Chondrocyte (in vitro differentiated cells): Measurements from ENCODE around the gene CALN1. TPM values are rescaled to one million over a fixed set of nuclear protein-coding genes. Genes with fewer than 3 reads are reported as not detected.
"Not testable (repeated sequence)": the region's sequence is repeated elsewhere in the genome, so short reads cannot be mapped to it uniquely, and the experiment has no call there.

Experiments
- DNase-seq: peaks from one replicate; pipeline ENCODE4 v3.0.0; 2021; ENCODE audit warnings: mixed read lengths, low spot score
- H3K27ac Mint-ChIP-seq: one replicate; pipeline ENCODE4 v1.8.0; 2021; ENCODE audit warnings: mild to moderate bottlenecking, moderate library complexity, mixed read lengths; ENCODE audit not compliant: unreplicated experiment
- H3K27me3 Mint-ChIP-seq: 2 replicates; pipeline ENCODE4 v1.8.0; 2021; ENCODE audit warnings: low read depth, mixed read lengths
- H3K36me3 Mint-ChIP-seq: 2 replicates; pipeline ENCODE4 v1.8.0; 2021; ENCODE audit warnings: low read depth, mixed read lengths
- H3K4me1 Mint-ChIP-seq: 2 replicates; pipeline ENCODE4 v1.8.0; 2021; ENCODE audit warnings: low read depth, mild to moderate bottlenecking, mixed read lengths
- H3K4me3 Mint-ChIP-seq: one replicate; pipeline ENCODE4 v1.8.0; 2021; ENCODE audit warnings: mild to moderate bottlenecking, moderate library complexity, mixed read lengths; ENCODE audit not compliant: unreplicated experiment
- H3K9me3 Mint-ChIP-seq: 2 replicates; pipeline ENCODE4 v1.8.0; 2021; ENCODE audit warnings: low read depth, mixed read lengths
- CTCF ChIP-seq: fragments of 200-600 bp; sonication (generic); IDR thresholded peaks from 2 replicates; pipeline ENCODE4 v1.5.0; 2021; ENCODE audit warnings: antibody characterized with exemption, mild to moderate bottlenecking, moderate library complexity
- total RNA-seq: library from RNA; stranded (reverse); gene quantifications from 3 replicates; pipeline ENCODE4 v1.2.1, GENCODE V29; 2021

The CALN1 gene
- total RNA-seq, 1 donor from 2014 or later, result not detected

GRCh38 chr7:71829515-71829914 is 582.6 kb downstream of the CALN1 start:
- no peak overlapping the region for H3K4me3 Mint-ChIP-seq
- H3K27ac Mint-ChIP-seq, result no peak overlapping the region
- no peaks in the 10 kb centered on the region for H3K36me3 Mint-ChIP-seq
- peaks cover 17% of the 10 kb centered on the region for H3K4me1 Mint-ChIP-seq
- no peak for DNase-seq
- no peaks in the 10 kb centered on the region for H3K9me3 Mint-ChIP-seq
- TF ChIP-seq CTCF, result no peak
- H3K27me3 Mint-ChIP-seq, result no peaks in the 10 kb centered on the region

DNA sequence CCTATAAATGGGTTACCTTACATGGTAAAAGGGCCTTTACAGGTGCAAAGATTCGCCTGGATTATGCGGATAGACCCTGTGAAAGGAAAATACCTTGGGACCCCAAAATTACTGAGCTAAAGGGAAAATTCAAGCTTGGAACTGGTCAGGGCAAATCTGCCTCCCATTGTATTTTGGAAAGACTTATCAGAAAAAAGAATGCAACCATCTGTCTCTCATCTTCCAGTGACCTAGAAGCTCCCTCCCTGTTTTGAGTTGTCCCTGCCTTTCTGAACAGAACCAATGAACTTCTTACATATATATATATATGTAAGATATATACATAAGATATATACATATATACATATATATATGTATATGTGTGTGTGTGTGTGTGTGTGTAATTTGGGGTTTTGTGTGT is 583.8 kb downstream of the CALN1 start:
- H3K4me1 Mint-ChIP-seq, result peaks cover 27% of the 10 kb centered on the region
- no peaks in the 10 kb centered on the region for H3K9me3 Mint-ChIP-seq
- no peak for DNase-seq
- TF ChIP-seq CTCF, result no peak
- H3K36me3 Mint-ChIP-seq, result no peaks in the 10 kb centered on the region
- H3K4me3 Mint-ChIP-seq, result no peak overlapping the region
- no peaks in the 10 kb centered on the region for H3K27me3 Mint-ChIP-seq
- no peak overlapping the region for H3K27ac Mint-ChIP-seq

DNA sequence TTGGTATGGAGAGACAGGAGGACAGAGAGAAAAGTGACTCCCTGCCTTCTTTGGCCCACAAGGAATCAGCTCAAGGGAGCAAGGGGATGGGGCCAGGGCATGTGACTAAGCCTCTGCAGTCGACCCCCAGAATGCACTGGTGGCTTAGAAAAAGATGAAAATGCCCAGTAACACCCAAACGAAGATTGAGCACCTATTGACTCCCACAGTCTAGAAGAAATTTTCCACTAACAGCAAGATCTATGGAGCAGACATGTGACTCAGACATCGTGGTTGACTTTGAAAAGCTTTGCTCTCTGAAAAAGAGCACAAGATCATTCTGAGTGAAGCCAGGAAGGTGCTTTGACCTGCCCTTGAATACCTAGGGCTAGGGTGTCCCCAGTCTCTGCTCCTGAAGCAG is 586.0 kb downstream of the CALN1 start:
- no peak overlapping the region for H3K4me3 Mint-ChIP-seq
- peaks cover 39% of the 10 kb centered on the region for H3K4me1 Mint-ChIP-seq
- no peak overlapping the region for H3K27ac Mint-ChIP-seq
- H3K36me3 Mint-ChIP-seq, result no peaks in the 10 kb centered on the region
- no peaks in the 10 kb centered on the region for H3K9me3 Mint-ChIP-seq
- no peaks in the 10 kb centered on the region for H3K27me3 Mint-ChIP-seq
- no peak for DNase-seq
- no peak for TF ChIP-seq CTCF

DNA sequence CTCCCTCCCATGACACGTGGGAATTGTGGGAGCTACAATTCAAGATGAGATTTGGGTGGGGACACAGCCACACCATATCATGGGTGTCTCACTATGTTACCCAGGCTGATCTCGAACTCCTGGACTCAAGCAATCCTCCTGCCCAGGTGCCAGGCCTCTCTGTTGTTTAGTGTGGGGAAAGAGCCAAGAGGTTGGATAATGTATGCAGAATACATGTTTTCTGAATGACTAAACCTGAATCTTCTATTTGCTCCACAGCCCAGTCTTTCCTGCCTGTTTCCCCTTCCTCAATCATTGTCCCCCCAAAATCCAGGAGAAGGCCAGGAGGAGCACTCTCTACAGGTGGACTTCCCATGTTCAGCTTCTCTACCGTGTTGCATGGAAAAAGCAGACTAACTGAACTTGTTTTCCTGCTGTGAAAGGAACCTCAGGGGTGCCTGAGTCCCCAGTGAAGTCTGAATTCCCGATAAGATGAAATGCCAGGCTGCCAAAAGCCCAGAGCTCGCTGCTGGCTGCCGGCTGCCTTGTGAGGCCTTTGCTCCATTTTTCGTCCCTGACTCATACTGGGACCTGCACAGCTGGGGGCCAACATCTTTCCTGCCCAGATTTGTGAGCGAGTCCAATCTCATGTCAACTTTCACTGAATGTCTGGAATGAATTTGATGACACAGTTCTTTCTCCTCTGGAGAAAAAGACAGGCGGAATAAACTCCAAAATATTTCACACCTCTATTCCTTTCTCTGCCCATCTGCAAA is 588.0 kb downstream of the CALN1 start:
- H3K27ac Mint-ChIP-seq, result peak overlapping the region; percentile 95
- H3K9me3 Mint-ChIP-seq, result peaks cover 6% of the 10 kb centered on the region
- H3K27me3 Mint-ChIP-seq, result no peaks in the 10 kb centered on the region
- H3K4me1 Mint-ChIP-seq, result peaks cover 40% of the 10 kb centered on the region
- TF ChIP-seq CTCF, result no peak
- no peaks in the 10 kb centered on the region for H3K36me3 Mint-ChIP-seq
- DNase-seq, result no peak
- no peak overlapping the region for H3K4me3 Mint-ChIP-seq

- H3K9me3 Mint-ChIP-seq, H3K4me3 Mint-ChIP-seq, H3K36me3 Mint-ChIP-seq, DNase-seq, H3K27me3 Mint-ChIP-seq: not testable (repeated sequence)
- Mint-ChIP-seq H3K27ac (peak overlapping the region; percentile 95), H3K4me1 (peaks cover 40% of the 10 kb centered on the region)
Measured at GRCh38 chr7:71822406-71822805, 589.7 kb downstream of the CALN1 start.

DNA sequence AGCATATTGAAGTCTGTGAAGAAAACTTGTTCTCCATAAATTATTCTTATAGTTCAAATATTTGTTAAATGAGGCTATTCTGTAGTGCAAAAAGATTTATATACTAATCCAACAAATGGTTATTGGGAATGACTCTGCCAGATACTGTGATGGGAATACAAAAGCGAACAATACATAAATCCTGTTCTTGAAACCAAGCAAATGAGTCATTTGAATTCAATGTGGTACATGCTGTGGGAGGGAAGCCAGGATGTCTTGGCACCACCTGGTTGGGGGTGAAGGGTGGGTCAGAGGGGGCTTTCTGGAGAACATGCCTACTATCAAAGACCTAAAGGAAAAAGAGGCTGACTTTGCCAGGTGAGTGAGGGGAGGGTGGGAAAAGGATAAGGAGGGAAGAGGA is 594.2 kb downstream of the CALN1 start:
- no peak overlapping the region for H3K4me3 Mint-ChIP-seq
- no peaks in the 10 kb centered on the region for H3K36me3 Mint-ChIP-seq
- no peak for TF ChIP-seq CTCF
- H3K27me3 Mint-ChIP-seq, result no peaks in the 10 kb centered on the region
- H3K9me3 Mint-ChIP-seq, result peaks cover 6% of the 10 kb centered on the region
- peaks cover 13% of the 10 kb centered on the region for H3K4me1 Mint-ChIP-seq
- H3K27ac Mint-ChIP-seq, result peak overlapping the region; percentile 45
- no peak for DNase-seq
